ENCODE data around the gene TTC7B.

The TTC7B gene

DNA sequence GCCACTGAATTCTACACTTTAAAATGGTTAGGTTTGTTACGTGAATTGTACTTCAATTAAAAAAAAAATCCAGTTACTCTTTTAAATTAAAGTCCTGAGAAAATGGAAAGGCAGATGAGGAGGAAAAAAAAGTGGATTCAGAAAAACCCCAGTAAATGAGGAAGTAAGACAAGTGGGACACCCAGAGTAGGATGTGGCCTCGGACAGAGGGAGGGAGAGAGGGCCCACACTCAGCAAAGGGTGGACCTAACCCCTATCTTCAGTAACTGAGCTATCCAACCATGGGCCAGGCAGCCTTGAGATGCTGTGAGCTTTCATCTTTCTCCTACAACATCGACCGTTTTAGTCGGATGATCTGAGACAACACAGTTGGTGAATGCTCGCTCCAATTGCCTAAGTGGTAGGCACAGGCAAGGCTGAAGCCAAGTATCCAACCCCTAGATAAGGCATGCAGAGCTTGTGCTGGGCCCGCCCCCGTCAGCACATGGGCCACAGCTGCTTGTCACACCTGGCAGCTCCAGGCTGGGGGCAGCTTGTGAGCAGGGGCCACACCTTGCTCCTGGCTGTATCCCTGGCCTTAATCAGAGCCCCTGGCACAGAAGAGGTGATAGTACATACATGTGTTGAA is 142.1 kb downstream of the TTC7B start:
- H3K27ac ChIP-seq: no peak overlapping the region
- TF ChIP-seq, protein P1, sequence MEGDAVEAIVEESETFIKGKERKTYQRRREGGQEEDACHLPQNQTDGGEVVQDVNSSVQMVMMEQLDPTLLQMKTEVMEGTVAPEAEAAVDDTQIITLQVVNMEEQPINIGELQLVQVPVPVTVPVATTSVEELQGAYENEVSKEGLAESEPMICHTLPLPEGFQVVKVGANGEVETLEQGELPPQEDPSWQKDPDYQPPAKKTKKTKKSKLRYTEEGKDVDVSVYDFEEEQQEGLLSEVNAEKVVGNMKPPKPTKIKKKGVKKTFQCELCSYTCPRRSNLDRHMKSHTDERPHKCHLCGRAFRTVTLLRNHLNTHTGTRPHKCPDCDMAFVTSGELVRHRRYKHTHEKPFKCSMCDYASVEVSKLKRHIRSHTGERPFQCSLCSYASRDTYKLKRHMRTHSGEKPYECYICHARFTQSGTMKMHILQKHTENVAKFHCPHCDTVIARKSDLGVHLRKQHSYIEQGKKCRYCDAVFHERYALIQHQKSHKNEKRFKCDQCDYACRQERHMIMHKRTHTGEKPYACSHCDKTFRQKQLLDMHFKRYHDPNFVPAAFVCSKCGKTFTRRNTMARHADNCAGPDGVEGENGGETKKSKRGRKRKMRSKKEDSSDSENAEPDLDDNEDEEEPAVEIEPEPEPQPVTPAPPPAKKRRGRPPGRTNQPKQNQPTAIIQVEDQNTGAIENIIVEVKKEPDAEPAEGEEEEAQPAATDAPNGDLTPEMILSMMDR (conservative IDR thresholded peaks at IDR 0.05; ENCODE audit: low read depth): no peak
- POLR2A ChIA-PET (ENCODE audit: low non-redundant PET): no interaction called here
- no peak for DNase-seq (ENCODE audit: low spot score)
- CTCF ChIA-PET: no interaction called here

DNA sequence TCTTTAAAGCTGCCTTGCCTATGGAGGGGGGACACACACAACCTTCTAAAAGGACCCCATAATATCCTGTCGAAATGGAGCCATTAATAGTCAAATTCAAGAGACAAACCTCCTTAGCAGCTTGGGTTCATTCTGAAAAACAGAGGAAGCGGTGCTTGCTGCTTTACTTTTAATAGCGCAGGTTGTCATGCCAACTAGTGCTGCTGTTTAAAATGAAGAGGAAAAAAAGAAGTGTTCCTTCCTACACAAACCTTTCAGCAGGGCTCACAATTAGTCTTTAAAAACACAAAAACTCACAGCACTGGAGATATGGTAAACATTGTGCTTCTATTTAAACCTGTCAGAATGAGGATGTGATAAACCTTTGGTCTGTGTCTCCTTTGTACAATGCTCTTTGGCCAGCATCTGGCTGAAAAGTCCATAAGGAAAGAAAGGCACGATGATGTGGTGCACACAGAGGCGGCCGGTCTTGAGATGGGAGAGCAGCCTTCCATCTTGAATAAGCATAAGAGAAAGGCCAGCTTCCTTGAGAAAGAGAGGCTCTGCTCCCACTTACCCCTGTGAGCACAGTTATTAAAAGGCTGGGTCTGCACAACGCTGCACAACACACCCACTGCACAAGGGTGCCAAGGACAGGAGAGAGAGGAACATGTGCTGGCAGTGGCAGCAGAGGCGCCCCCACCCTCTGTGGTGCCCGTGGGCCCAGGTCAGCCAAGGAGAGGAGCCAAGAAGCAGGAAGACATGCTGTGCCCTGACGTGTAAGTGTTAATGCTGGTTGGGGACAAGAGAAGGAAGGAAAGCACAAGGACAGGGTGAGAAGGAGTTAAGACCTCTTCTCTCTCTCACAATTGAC is 144.6 kb downstream of the TTC7B start:
- CTCF ChIA-PET: interaction anchor here (0.6 kb wide), 2 partner anchors 67 to 1201 kb away, joined by 3 read pairs; no protein-coding TSS in a partner anchor
- TF ChIP-seq, protein P1 (conservative IDR thresholded peaks at IDR 0.05; ENCODE audit: low read depth): no peak
- POLR2A ChIA-PET (ENCODE audit: low non-redundant PET): no interaction called here
- DNase-seq (ENCODE audit: low spot score): no peak
- no peak overlapping the region for H3K27ac ChIP-seq

DNA sequence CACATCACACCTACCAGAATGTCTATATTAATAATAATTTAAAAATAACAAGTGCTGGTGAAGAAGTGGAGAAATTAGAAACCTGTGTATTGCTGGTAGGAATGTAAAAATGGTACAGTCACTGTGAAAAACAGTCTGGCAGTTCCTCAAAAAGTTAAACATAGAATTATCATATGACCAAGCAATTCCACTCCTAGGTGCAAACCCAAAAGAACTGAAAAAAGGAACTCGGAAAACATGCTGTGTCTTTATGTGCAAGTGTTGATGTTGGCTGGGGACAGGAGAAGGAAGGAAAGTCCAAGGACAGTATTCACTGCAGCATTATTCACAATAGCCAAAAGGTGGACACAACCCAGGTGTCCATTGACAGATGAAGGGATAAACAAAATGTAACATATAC is 146.5 kb downstream of the TTC7B start:
- CTCF ChIA-PET: no interaction called here
- H3K27ac ChIP-seq: no peak overlapping the region
- no peak for DNase-seq (ENCODE audit: low spot score)
- POLR2A ChIA-PET (ENCODE audit: low non-redundant PET): no interaction called here
- TF ChIP-seq, protein P1 (conservative IDR thresholded peaks at IDR 0.05; ENCODE audit: low read depth): no peak

DNA sequence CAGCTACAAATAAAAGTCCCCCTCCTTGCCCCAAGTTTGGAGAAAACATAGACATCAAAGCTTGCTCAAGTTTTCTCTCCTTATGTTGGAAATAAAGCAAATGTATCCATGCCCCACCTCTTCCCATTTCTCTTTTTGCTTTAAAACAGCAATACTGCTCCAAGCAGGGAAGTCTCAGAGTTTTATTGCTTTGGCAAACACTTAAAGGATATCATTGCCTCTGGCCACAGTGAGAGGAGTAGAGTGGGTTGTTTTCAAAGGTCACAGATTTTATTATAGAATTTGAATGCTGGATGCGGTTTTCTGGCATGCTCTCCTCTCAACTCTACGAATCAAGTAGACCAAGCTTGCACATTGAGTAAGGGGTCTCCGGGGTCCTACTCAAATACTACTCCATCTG is 149.7 kb downstream of the TTC7B start:
- TF ChIP-seq, protein P1 (conservative IDR thresholded peaks at IDR 0.05; ENCODE audit: low read depth): no peak
- H3K27ac ChIP-seq: no peak overlapping the region
- ChIA-PET CTCF (interaction anchor here (0.6 kb wide), 1 partner anchor 206 kb away, joined by 4 read pairs; no protein-coding TSS in a partner anchor), POLR2A (ENCODE audit: low non-redundant PET) (no interaction called here)
- DNase-seq (ENCODE audit: low spot score): no peak

DNA sequence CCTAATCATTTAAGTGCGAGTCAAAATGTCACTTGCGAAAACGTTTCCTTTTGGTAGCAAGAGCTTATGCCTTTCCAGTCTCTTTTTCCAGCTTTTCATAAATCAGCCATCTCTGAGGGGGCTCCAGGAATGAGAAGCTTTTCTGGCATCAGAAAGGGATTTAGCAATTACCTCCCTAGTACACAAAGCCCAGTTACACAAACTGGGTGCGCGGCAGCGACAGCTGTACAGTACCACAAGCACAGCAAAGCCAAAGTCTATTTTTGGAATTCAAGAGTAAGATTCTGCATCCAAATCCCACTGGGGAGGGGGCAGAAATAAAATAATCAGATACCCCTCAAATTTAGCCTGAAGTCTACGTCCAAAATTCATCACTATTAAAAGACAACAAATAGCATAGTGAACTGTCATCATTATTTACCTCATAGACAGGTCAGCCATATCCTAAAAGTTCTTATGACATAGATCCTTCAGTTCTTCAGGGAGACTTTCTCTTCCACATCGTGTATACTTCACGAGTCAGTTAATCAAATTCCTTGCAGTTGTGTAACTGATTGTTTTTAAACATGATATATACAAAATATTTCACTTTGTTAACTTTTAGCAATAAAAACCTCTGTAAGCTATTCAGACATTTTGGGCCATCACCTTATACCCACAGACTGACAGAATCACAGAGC is 150.8 kb downstream of the TTC7B start:
- ChIA-PET POLR2A (ENCODE audit: low non-redundant PET) (no interaction called here), CTCF (no interaction called here)
- H3K27ac ChIP-seq: no peak overlapping the region
- DNase-seq (ENCODE audit: low spot score): no peak
- TF ChIP-seq, protein P1 (conservative IDR thresholded peaks at IDR 0.05; ENCODE audit: low read depth): no peak

DNA sequence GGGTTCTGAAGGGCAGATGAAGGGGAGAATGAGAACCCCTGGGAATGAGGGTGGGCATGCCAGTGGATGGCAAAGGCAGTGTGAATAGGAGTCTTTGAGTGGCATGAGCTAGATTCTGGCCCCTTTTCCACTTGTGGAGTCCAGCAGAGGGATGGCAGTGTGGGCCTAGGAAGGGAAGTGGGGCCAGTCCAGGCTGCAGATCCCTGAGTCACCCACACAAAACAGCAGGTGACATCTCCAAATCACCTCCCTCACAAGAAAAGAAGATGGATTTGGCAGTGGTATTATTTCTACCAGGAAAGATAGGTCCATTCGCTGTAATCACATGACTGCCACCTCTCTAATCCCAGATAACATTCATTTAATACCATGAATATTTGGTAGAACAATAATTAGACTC is 151.3 kb downstream of the TTC7B start:
- TF ChIP-seq, protein P1 (conservative IDR thresholded peaks at IDR 0.05; ENCODE audit: low read depth): no peak
- POLR2A ChIA-PET (ENCODE audit: low non-redundant PET): no interaction called here
- DNase-seq (ENCODE audit: low spot score): no peak
- H3K27ac ChIP-seq: no peak overlapping the region
- CTCF ChIA-PET: interaction anchor here (0.5 kb wide), 1 partner anchor 1450 kb away, joined by 3 read pairs; no protein-coding TSS in a partner anchor

All from RWPE1 (cell line).